KOPT-K1 (cell line): ENCODE results near the gene MARCHF3.
"Not testable (repeated sequence)": the region's sequence is repeated elsewhere in the genome, so short reads cannot be mapped to it uniquely, and the experiment has no call there.

Experiments
- H3K27ac ChIP-seq: fragments of 200-600 bp; sonication (generic); 2 replicates; pipeline ENCODE4 v1.5.1; 2016; ENCODE audit warnings: antibody characterized with exemption, mild to moderate bottlenecking, low read depth, low read length; ENCODE audit not compliant: poor library complexity, severe bottlenecking
- H3K36me3 ChIP-seq: fragments of 200-600 bp; sonication (generic); 2 replicates; pipeline ENCODE4 v1.5.1; 2017; ENCODE audit warnings: antibody characterized with exemption, mild to moderate bottlenecking, low read length, moderate library complexity; ENCODE audit not compliant: insufficient read depth
- H3K9me3 ChIP-seq: fragments of 200-600 bp; sonication (generic); 2 replicates; pipeline ENCODE4 v1.5.1; 2017; ENCODE audit warnings: antibody characterized with exemption, low read length, mild to moderate bottlenecking; ENCODE audit not compliant: insufficient read depth, poor library complexity, severe bottlenecking

Gene MARCHF3

DNA sequence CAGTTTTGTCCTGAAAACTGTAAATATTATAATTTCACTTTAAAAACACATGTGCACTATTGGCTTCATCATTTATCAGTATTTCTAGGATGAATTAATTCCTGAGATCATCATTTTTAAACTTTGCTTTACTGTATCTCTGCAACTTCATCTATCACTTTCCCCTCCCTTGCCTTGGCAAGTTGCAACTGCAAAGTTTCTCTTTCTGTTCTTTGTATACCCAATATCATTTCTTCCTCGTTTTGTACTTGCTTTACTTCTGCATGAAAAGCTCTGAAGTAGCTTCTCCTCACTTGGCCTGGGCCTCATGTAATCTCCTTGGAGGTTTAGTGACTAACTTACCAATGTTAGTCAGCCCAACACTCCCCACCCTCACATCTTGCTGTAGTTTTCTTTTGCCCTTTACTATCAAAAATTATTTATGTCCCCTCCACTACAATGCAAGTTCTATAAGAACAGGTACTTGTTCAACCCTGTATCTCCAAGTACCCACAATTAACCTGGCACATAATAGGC, 30.2 kb upstream of the MARCHF3 start:
- Histone ChIP-seq H3K27ac (no peak overlapping the region), H3K9me3 (peaks cover 4% of the 10 kb centered on the region), H3K36me3 (no peaks in the 10 kb centered on the region)

DNA sequence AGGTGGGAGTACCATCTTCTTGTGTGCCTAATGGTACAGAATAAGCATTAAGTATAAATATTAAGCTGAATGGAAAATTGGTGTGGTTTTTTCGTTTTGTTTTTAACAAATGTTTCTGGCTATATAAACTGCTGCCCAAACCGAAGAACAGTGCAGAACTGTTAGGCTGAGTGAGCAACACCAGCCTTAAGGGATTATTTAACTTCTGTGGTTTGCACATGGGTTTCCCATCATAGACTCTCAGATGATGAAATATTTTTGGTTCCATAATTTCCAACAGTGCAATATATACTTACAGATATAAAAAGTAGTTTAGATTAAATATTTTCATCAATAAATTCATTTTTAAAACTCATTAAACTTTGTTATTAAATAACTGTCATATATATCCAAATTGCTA, 26.5 kb upstream of the MARCHF3 start:
- no peaks in the 10 kb centered on the region for H3K36me3 ChIP-seq
- no peak overlapping the region for H3K27ac ChIP-seq

DNA sequence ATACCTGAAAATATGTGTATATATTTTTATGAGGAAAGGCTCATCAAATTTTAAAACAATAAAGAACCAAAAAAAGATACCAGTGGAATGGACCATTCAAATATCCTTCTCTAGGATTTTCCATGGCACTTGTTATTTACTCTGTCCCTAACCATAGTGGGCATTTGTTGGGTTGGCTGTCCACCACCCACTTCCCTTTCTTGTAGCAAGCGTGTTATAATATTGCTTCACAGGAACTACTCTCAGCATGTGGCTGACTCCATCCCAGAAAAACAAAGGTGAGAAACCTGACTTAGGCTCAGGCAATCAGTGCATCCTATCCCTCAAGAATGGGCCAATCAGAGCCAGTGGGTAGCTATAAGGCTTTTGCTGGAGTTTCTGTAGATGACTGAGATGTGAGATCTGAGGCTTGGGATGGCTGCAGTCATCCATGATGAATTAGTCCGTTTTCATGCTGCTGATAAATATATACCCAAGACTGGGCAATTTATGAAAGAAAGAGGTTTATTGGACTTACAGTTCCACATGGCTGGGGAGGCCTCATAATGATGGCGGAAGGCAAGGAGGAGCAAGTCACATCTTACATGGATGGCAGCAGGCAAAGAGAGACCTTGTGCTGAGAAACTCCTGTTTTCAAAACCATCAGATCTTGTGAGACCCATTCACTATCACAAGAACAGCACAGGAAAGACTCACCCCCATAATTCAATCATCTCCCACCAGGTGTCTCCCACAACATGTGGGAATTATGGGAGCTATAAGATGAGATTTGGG, 25.7 kb upstream of the MARCHF3 start:
- H3K27ac ChIP-seq = no peak overlapping the region
- H3K36me3 ChIP-seq = no peaks in the 10 kb centered on the region
- H3K9me3 ChIP-seq = peaks cover 4% of the 10 kb centered on the region

More for the DNA sequence above, 26.5 kb upstream of the MARCHF3 start:
- H3K9me3 ChIP-seq = peaks cover 4% of the 10 kb centered on the region

DNA sequence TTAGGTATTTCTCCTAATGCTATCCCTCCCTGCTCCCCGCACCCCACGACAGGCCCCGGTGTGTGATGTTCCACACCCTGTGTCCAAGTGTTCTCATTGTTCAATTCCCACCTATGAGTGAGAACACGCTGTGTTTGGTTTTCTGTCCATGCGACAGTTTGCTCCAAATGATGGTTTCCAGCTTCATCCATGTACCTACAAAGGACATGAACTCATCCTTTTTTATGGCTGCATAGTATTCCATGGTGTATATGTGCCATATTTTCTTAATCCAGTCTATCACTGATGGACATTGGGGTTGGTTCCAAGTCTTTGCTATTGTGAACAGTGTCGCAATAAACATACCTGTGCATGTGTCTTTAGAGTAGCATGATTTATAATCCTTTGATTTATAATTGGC, 23.2 kb upstream of the MARCHF3 start:
- H3K36me3 ChIP-seq, H3K27ac ChIP-seq, H3K9me3 ChIP-seq: not testable (repeated sequence)

DNA sequence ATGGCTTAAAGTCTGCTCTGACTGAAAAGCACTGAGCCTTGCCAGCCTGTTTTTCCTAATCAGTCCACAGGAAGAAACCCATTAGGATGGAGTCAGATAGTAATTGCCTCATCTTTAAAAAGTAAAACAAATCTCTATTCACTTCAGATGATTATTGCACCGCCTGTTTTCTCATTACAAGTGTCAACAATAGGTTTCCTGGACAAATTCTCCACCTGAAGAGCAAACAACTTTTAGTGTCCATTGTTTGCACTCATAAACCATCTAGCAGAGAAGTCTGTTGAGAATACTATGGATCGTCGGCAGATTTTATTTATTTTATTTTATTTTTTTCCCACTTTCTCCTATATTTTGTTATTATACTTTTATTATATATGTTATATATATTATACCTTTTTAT, 22.7 kb upstream of the MARCHF3 start:
- H3K36me3 ChIP-seq = no peaks in the 10 kb centered on the region
- H3K27ac ChIP-seq = no peak overlapping the region
- peaks cover 4% of the 10 kb centered on the region for H3K9me3 ChIP-seq

DNA sequence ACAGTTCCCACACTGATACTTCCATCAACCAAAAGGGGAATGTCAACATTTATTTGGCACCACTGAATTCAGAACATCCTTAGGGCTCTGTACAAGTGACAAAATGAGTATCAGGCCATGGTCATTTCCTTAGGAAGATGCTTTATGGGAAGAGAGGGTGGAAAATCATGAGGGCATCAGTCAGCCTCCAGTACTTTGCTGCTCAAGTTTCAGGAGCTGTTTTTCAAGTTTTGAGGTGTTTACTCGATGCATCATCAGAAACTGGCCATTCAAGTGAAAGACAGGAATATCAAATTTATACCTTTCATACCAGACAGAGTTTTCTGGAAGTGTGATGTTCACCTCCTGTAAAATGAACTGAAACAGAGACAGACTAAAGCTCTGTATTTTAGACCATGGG, 21.2 kb upstream of the MARCHF3 start:
- no peaks in the 10 kb centered on the region for H3K36me3 ChIP-seq
- H3K9me3 ChIP-seq = peaks cover 4% of the 10 kb centered on the region
- H3K27ac ChIP-seq = no peak overlapping the region

DNA sequence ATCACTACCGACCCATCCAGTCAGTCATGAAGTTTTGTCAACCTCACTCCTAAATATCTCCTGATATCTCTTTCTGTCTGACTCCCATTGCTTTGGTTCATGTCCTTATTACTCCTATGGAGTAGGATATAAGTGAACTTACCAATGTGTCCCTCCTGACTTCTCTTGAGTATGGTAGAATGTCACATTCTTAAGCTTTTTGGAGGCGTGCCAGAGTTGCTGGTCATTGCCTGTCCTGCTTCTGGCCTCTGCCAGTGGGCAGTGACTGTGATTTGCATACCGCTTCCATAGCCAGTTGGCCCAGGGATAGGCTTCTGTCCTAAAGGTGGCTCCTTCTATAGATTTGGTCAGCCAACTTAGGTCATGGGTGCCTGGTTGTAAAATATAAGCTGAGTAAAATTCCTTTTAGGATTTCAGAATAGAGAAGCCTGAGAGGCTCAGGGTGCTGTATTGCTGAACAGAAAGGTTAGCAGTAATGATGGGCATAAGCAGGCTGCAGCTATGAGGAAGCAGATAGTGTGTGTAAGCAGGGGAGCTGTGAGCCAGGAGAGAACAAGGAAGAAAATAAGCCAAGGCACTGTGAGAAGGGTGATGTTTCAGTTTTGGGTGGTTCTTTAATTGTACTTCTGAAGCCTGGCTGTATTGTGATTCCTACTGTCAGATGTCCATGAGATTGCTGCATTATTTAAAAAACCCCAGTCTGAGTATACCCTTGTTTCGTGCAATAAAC, 16.1 kb upstream of the MARCHF3 start:
- Histone ChIP-seq H3K36me3 (no peaks in the 10 kb centered on the region), H3K27ac (no peak overlapping the region), H3K9me3 (no peaks in the 10 kb centered on the region)

DNA sequence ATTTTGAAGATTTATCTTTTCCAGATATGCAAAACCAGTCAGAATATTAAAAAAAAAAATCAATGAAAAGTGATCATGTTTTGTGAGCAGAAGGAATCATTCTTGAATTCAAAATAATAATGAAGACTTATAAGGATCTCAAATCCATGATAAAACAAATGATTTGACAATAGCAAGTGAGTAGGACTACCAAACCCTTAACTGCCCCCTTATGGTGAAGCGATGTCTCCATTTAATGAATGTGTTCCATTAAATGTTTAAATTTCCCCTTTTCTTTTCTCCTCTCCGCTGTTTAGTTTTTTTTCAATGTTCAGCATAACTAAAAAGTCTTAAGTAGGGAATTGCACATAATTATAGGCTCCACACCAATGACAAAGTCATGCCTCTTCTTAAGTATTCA, 12.2 kb upstream of the MARCHF3 start:
- no peak overlapping the region for H3K27ac ChIP-seq
- H3K9me3 ChIP-seq = no peaks in the 10 kb centered on the region
- no peaks in the 10 kb centered on the region for H3K36me3 ChIP-seq

DNA sequence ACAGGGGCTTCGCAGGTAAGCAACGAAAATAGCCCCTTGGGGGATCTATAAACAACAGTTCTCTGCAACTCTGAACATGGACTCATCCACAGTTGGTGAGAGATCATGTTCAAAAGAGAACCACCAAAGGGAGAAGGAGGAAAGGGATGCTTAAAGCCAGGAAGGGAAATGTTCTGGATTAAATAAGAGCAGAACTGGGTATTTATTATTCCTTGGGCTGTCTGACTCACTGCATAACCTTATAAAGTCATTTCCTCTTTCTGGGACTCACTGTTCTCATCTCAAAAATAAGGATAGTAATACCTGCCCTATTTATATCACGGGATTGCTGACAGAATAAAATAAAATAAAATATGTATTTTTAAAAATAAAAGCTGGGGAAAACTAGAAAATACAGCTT, 11.2 kb upstream of the MARCHF3 start:
- H3K9me3 ChIP-seq = no peaks in the 10 kb centered on the region
- no peak overlapping the region for H3K27ac ChIP-seq

DNA sequence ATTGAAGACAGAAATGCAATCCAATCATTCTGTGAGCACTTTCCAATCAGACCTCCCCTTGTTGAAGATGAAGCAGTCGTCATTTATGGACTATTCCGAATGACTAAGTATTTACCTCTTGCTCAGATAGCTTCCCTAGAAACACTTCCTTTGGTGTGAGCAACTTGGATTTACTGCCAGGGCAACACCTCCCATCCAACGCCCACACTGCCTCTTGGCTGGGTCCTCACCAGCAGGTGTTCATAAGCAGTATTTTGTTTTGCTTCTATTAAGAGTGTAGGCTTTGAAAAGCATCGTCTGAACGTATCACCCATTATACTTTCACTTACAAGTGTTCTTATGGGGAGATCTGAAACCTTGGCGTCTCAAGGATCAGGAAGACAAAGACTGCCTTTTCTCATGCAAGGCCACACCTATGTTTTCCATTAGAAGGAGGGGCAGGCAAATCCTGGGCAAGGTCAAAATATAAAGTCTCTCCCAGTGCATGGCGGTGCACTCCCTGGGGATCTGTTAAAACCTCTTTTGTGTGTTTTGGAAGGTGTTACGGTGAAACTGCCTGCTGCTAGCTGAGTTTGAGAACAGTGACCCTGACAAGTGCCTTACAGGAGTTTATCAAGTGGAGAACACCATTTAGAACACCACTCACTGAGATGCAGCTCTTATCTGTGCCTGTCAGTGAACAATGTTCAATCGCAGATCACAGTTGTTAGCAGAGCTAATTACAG, 10.6 kb upstream of the MARCHF3 start:
- H3K36me3 ChIP-seq = no peaks in the 10 kb centered on the region

More for the DNA sequence above, 11.2 kb upstream of the MARCHF3 start:
- H3K36me3 ChIP-seq = no peaks in the 10 kb centered on the region

DNA sequence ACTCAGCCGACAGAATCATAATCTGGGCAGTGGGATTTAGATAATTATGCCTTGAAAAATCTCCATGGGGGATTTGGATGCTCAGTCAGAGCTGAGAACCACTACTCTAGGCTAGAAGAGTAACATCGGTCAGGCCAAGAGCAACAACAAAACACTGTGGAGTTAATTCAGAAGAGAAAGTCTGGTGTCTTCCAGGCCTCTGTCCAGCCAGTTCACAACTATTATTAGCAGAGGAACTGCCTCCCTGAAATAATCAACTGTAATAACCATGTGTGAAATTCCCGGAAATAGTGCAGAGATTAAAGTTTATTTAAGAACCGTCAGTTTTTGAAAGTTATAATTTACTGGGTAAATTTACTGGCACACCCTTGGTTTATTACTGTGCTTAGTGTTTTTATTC, 8.2 kb upstream of the MARCHF3 start:
- Histone ChIP-seq H3K36me3 (no peaks in the 10 kb centered on the region), H3K9me3 (no peaks in the 10 kb centered on the region), H3K27ac (no peak overlapping the region)

More for the DNA sequence above, 10.6 kb upstream of the MARCHF3 start:
- Histone ChIP-seq H3K9me3 (no peaks in the 10 kb centered on the region), H3K27ac (no peak overlapping the region)

DNA sequence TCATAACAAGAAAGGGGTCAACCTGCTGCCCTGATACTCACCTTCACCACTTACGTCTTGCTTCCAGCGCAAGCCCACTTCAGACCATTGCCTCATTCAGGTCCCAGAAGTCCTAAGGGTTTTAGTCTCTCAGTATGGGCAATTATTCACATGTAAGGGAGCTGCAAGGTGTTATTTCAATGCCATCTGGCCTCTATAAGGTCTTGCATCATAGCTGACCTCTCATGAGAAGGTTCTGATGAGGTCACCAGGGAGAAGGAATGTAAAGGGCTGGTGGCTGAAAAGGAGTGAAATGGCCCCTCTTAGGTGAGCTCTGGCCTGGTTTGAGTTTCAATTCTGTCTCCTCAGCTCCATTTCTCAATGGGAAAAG, 1.5 kb upstream of the MARCHF3 start:
- Histone ChIP-seq H3K9me3 (peaks cover 12% of the 10 kb centered on the region), H3K27ac (no peak overlapping the region), H3K36me3 (no peaks in the 10 kb centered on the region)

DNA sequence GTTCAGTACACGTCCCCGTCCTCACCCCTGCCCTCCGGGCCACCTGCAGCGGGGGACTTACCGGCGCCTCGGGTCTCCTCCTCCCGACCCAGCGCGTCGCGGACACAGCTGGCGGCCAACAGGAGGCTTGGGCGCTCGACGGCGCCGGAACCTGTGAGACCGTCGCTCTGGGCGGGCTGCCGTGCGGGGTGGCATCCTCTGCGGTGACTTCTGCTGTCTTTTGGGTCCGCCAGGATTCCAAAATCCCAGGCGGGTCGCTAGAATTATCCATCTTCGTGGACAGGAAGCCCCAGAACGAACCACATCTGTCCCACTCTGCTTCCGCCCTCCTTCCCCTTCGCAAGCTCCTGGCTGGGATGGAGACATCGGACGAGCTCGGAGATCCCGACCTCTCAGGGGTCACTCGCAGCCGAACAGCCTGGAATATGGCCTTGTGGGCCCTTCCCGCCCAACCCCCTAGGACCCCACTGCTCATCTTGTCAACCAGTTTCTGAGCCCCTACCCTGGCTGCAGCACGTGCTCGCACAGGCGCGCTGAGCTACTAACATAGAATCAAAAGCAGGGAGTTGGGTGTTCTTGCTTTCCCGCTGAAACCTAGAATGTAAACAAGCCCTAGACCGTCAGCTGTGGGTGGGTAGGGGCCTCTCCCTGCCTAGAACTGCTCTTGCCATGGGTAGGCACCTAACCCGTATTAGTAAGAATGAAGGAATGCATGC, 947 bp upstream of the MARCHF3 start:
- Histone ChIP-seq H3K36me3 (no peaks in the 10 kb centered on the region), H3K9me3 (peaks cover 12% of the 10 kb centered on the region), H3K27ac (no peak overlapping the region)

DNA sequence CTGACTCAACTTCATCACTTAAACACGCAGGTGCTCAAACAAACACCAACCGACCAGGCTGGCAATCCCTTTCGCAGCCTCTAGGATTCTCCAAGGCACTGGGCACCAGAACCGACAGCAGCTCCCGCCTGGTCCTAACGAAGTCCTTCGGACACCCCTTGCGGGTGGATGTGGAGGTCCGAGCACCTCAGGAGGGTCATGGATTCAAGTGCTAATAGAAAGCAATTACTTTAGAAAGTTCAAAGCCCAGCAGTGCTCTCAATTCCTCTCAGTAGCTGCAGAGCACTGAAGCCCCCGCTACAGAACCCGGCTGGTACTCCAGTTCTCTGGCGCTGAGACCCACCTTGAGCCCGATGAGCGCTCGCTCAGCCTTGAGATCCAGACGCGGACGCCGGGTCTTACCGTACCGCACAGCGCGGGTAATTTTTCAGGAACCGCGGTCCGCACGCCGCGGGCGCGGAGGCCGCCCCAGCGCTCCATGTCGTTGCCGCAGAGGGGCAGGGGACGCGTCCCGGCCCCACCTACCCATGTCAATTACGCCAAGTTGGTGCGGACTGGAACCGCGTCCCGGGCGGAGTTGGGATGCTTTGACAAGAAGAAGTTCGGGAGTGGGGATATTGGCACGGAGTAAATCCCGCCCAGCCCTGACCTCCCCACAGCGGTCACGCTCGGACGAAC, 638 bp downstream of the MARCHF3 start:
- Histone ChIP-seq H3K36me3 (no peaks in the 10 kb centered on the region), H3K27ac (no peak overlapping the region), H3K9me3 (peaks cover 12% of the 10 kb centered on the region)
